Measurements from ENCODE around the gene FAM227B. TPM values are rescaled to one million over a fixed set of nuclear protein-coding genes. Genes with fewer than 3 reads are reported as not detected.

The FAM227B gene
- polyA plus RNA-seq, 1 donor (not counting 4 experiments of a cell fraction or from before 2014, with no cell fraction given): 7.2 TPM

DNA sequence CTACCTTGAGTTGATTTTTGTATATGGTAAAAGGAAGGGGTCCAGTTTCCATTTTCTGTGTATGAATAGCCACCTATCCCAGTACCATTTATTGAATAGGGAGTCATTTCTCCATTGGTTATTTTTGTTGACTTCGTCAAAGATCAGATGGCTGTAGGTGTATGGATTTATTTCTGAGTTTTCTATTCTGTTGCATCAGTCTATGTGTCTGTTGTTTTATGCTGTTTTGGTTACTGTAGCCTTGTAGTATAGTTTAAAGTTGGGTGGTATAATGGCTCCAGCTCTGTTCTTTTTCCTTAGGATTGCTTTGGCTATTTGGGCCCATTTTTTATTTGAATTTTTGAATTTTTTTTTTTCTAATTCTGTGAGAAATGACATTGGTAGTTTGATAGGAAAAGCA, 323.0 kb downstream of the FAM227B start:
- DNase-seq (ENCODE audit: low read depth, low spot score) (no peak), FAIRE-seq (no peak)
- H3K9ac ChIP-seq (ENCODE audit: control insufficient read depth, extremely low read depth, insufficient read depth, low read length): no peak overlapping the region
- no peaks in the 10 kb centered on the region for H3K9me3 ChIP-seq (ENCODE audit: control insufficient read depth, low read depth, low read length)
- H3K4me3 ChIP-seq (ENCODE audit: control insufficient read depth in 2 of 3, extremely low read depth in 1 of 3, insufficient read depth in 2 of 3, low read depth in 1 of 3, low read length in 3 of 3): no peak overlapping the region
- no peaks in the 10 kb centered on the region for H3K9me1 ChIP-seq (ENCODE audit: control insufficient read depth, extremely low read depth, insufficient read depth, low read length)
- no peaks in the 10 kb centered on the region for H3K36me3 ChIP-seq (ENCODE audit: control insufficient read depth in 2 of 2, extremely low read depth in 1 of 2, insufficient read depth in 2 of 2, low read length in 2 of 2)
- no peak overlapping the region for H3K27ac ChIP-seq (ENCODE audit: control insufficient read depth, insufficient read depth, low read length)
- H4K20me1 ChIP-seq (ENCODE audit: control insufficient read depth, extremely low read depth, insufficient read depth, low read length): no peaks in the 10 kb centered on the region
- TF ChIP-seq, protein P1, sequence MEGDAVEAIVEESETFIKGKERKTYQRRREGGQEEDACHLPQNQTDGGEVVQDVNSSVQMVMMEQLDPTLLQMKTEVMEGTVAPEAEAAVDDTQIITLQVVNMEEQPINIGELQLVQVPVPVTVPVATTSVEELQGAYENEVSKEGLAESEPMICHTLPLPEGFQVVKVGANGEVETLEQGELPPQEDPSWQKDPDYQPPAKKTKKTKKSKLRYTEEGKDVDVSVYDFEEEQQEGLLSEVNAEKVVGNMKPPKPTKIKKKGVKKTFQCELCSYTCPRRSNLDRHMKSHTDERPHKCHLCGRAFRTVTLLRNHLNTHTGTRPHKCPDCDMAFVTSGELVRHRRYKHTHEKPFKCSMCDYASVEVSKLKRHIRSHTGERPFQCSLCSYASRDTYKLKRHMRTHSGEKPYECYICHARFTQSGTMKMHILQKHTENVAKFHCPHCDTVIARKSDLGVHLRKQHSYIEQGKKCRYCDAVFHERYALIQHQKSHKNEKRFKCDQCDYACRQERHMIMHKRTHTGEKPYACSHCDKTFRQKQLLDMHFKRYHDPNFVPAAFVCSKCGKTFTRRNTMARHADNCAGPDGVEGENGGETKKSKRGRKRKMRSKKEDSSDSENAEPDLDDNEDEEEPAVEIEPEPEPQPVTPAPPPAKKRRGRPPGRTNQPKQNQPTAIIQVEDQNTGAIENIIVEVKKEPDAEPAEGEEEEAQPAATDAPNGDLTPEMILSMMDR (optimal IDR thresholded peaks at IDR 0.05 in 1 of 3, IDR thresholded peaks at IDR 0.05 in 1 of 3, conservative IDR thresholded peaks at IDR 0.05 in 1 of 3; ENCODE audit: extremely low read depth in 1 of 3, insufficient read depth in 2 of 3, low read length in 3 of 3): no peak
- no peak for TF ChIP-seq EZH2 (IDR thresholded peaks at IDR 0.05; ENCODE audit: low read length)
- H2AFZ ChIP-seq (ENCODE audit: control insufficient read depth, low read length): no peak overlapping the region
- no peaks in the 10 kb centered on the region for H3K79me2 ChIP-seq (ENCODE audit: control insufficient read depth, insufficient read depth, low read length)
- dilution Hi-C loops (cut with MboI; ENCODE audit: extremely low pct_ligation_motif_present, low sequenced_read_pairs): no loop called here
- no peaks in the 10 kb centered on the region for H3K4me1 ChIP-seq (ENCODE audit: control insufficient read depth, extremely low read depth, insufficient read depth, low read length)
- no peaks in the 10 kb centered on the region for H3K27me3 ChIP-seq (ENCODE audit: control insufficient read depth, extremely low read depth, insufficient read depth, low read length)
- H3K4me2 ChIP-seq (ENCODE audit: control insufficient read depth, extremely low read depth, insufficient read depth, low read depth, low read length): no peak overlapping the region

DNA sequence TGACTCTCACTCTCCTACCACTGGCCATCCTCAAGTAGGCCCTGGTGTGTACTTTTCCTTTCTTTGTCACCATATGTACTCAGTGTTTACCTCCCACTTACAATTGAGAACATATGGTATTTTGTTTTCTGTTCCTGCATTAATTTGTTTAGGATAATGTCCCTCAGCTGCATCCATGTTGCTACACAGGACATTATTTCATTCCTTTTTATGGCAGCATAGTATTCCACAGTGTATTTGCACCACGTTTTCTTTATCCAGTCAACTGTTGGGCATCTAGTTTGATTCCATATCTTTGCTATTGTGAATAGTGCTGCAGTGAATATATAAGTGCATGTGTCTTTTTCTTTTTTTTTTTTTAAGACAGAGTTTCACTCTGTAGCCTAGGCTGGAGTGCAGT, 324.4 kb downstream of the FAM227B start:
- Histone ChIP-seq H3K9ac (ENCODE audit: control insufficient read depth, extremely low read depth, insufficient read depth, low read length) (no peak overlapping the region), H3K79me2 (ENCODE audit: control insufficient read depth, insufficient read depth, low read length) (no peaks in the 10 kb centered on the region), H4K20me1 (ENCODE audit: control insufficient read depth, extremely low read depth, insufficient read depth, low read length) (no peaks in the 10 kb centered on the region), H3K36me3 (ENCODE audit: control insufficient read depth in 2 of 2, extremely low read depth in 1 of 2, insufficient read depth in 2 of 2, low read length in 2 of 2) (no peaks in the 10 kb centered on the region), H3K4me2 (ENCODE audit: control insufficient read depth, extremely low read depth, insufficient read depth, low read depth, low read length) (no peak overlapping the region), H3K4me3 (ENCODE audit: control insufficient read depth in 2 of 3, extremely low read depth in 1 of 3, insufficient read depth in 2 of 3, low read depth in 1 of 3, low read length in 3 of 3) (no peak overlapping the region), H3K9me1 (ENCODE audit: control insufficient read depth, extremely low read depth, insufficient read depth, low read length) (no peaks in the 10 kb centered on the region), H3K27ac (ENCODE audit: control insufficient read depth, insufficient read depth, low read length) (no peak overlapping the region), H2AFZ (ENCODE audit: control insufficient read depth, low read length) (no peak overlapping the region), H3K27me3 (ENCODE audit: control insufficient read depth, extremely low read depth, insufficient read depth, low read length) (no peaks in the 10 kb centered on the region), H3K9me3 (ENCODE audit: control insufficient read depth, low read depth, low read length) (no peaks in the 10 kb centered on the region), H3K4me1 (ENCODE audit: control insufficient read depth, extremely low read depth, insufficient read depth, low read length) (no peaks in the 10 kb centered on the region)
- DNase-seq (ENCODE audit: low read depth, low spot score) (no peak), FAIRE-seq (no peak)
- dilution Hi-C loops (cut with MboI; ENCODE audit: extremely low pct_ligation_motif_present, low sequenced_read_pairs): no loop called here
- TF ChIP-seq EZH2 (IDR thresholded peaks at IDR 0.05; ENCODE audit: low read length): no peak
- TF ChIP-seq, protein P1 (optimal IDR thresholded peaks at IDR 0.05 in 1 of 3, IDR thresholded peaks at IDR 0.05 in 1 of 3, conservative IDR thresholded peaks at IDR 0.05 in 1 of 3; ENCODE audit: extremely low read depth in 1 of 3, insufficient read depth in 2 of 3, low read length in 3 of 3): no peak
